A673 (cell line): Measurements from ENCODE around the gene CARMIL1.

ENCODE experiments used
- EZH2 ChIP-seq: fragments of 200-600 bp; sonication (generic); IDR thresholded peaks from 2 replicates; pipeline ENCODE4 v1.6.1; 2017; ENCODE audit warnings: borderline replicate concordance, low read depth, mild to moderate bottlenecking, mixed read lengths, antibody characterized with exemption, low read length; ENCODE audit not compliant: poor library complexity, severe bottlenecking
- TF ChIP-seq, protein P1 (sequence below): fragments of 300-800, 200-600 bp; sonication (generic); conservative IDR thresholded peaks from 2 replicates; pipeline ENCODE4 v1.5.1; 2017; ENCODE audit warnings: low read depth, mild to moderate bottlenecking, antibody characterized with exemption, low read length, moderate library complexity, mixed read lengths

DNA sequence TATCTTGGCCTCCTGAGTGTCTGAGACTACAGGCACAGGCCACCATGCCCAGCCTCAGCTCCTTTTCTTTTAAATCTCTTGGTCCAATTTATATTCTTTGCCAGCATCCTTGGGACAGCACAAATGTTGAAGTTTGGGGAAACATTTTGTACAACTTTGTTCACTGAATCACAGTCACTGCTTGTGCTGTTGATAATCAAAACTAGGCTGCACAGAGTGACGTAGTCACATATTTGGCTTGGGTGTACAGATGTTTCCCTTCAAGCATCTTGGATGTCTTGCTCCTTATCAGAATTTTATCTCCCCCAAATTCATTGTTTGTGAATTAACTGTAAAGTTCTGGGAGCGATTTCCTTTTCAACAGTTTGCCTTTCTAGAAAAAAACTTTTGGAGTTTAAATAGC lies 17.9 kb downstream of the CARMIL1 start:
- TF ChIP-seq, protein P1, sequence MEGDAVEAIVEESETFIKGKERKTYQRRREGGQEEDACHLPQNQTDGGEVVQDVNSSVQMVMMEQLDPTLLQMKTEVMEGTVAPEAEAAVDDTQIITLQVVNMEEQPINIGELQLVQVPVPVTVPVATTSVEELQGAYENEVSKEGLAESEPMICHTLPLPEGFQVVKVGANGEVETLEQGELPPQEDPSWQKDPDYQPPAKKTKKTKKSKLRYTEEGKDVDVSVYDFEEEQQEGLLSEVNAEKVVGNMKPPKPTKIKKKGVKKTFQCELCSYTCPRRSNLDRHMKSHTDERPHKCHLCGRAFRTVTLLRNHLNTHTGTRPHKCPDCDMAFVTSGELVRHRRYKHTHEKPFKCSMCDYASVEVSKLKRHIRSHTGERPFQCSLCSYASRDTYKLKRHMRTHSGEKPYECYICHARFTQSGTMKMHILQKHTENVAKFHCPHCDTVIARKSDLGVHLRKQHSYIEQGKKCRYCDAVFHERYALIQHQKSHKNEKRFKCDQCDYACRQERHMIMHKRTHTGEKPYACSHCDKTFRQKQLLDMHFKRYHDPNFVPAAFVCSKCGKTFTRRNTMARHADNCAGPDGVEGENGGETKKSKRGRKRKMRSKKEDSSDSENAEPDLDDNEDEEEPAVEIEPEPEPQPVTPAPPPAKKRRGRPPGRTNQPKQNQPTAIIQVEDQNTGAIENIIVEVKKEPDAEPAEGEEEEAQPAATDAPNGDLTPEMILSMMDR: no peak
- TF ChIP-seq EZH2: no peak
